GM21528 (cell line): Measurements from ENCODE around the gene DOCK1.
"Not testable (repeated sequence)": the region's sequence is repeated elsewhere in the genome, so short reads cannot be mapped to it uniquely, and the experiment has no call there.

Source experiments
- ATAC-seq: cut with Tn5 transposase; IDR thresholded peaks from one replicate; pipeline ENCODE4 v1.9.1; 2021; ENCODE audit warnings: mild to moderate bottlenecking, moderate library complexity; ENCODE audit not compliant: unreplicated experiment, low FRiP score

The DOCK1 gene

GRCh38 chr10:126924180-126924914 lies 19.1 kb downstream of the DOCK1 start:
- no peak for ATAC-seq

GRCh38 chr10:126924915-126925300 lies 19.7 kb downstream of the DOCK1 start:
- no peak for ATAC-seq

- no peak for ATAC-seq
Measured at GRCh38 chr10:126926568-126926967, 21.3 kb downstream of the DOCK1 start.

- ATAC-seq: no peak
Measured at GRCh38 chr10:126927799-126928198, 22.6 kb downstream of the DOCK1 start.

GRCh38 chr10:126928274-126928673 lies 23.0 kb downstream of the DOCK1 start:
- no peak for ATAC-seq

- no peak for ATAC-seq
Measured at GRCh38 chr10:126929391-126929790, 24.2 kb downstream of the DOCK1 start.

GRCh38 chr10:126930131-126930882 lies 25.1 kb downstream of the DOCK1 start:
- no peak for ATAC-seq

- no peak for ATAC-seq
Measured at GRCh38 chr10:126930883-126931503, 25.8 kb downstream of the DOCK1 start.

GRCh38 chr10:126931544-126931943 lies 26.3 kb downstream of the DOCK1 start:
- ATAC-seq: no peak

GRCh38 chr10:126932516-126932915 lies 27.3 kb downstream of the DOCK1 start:
- no peak for ATAC-seq

GRCh38 chr10:126933116-126933515 lies 27.9 kb downstream of the DOCK1 start:
- ATAC-seq: no peak

GRCh38 chr10:126935263-126935946 lies 30.2 kb downstream of the DOCK1 start:
- no peak for ATAC-seq

- ATAC-seq: no peak
Measured at GRCh38 chr10:126937026-126937425, 31.8 kb downstream of the DOCK1 start.

- ATAC-seq: not testable (repeated sequence)
Measured at GRCh38 chr10:126938121-126938520, 32.9 kb downstream of the DOCK1 start.

GRCh38 chr10:126939706-126940105 lies 34.5 kb downstream of the DOCK1 start:
- no peak for ATAC-seq

GRCh38 chr10:126940670-126941310 lies 35.6 kb downstream of the DOCK1 start:
- no peak for ATAC-seq

GRCh38 chr10:126944191-126944590 lies 39.0 kb downstream of the DOCK1 start:
- no peak for ATAC-seq

- no peak for ATAC-seq
Measured at GRCh38 chr10:126945351-126946030, 40.3 kb downstream of the DOCK1 start.

- ATAC-seq: no peak
Measured at GRCh38 chr10:126946746-126947145, 41.5 kb downstream of the DOCK1 start.
